Pons (tissue), 1 donor: Measurements from ENCODE around the gene CPNE6.

Experiments used
- DNase-seq: peaks from one replicate; pipeline ENCODE4 v3.0.0-alpha.2; 2016; ENCODE audit warnings: low spot score

CPNE6 gene

DNA sequence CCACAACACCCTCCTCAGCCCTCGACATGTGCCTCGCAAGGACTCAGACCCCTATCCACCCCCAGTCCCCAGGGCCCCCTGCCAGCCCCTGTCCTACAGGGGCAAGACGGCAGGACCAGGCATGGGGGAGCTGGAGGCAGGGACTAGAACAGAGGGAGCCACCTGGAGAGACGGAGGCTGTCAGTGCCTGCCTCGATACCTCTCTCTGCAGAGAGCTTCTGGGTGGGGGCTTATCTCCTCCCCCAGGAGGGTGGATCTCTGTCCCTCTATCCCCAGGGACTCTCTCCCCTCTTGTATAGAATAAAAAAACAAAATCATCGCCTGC, 2.0 kb upstream of the CPNE6 start:
- DNase-seq = no peak

DNA sequence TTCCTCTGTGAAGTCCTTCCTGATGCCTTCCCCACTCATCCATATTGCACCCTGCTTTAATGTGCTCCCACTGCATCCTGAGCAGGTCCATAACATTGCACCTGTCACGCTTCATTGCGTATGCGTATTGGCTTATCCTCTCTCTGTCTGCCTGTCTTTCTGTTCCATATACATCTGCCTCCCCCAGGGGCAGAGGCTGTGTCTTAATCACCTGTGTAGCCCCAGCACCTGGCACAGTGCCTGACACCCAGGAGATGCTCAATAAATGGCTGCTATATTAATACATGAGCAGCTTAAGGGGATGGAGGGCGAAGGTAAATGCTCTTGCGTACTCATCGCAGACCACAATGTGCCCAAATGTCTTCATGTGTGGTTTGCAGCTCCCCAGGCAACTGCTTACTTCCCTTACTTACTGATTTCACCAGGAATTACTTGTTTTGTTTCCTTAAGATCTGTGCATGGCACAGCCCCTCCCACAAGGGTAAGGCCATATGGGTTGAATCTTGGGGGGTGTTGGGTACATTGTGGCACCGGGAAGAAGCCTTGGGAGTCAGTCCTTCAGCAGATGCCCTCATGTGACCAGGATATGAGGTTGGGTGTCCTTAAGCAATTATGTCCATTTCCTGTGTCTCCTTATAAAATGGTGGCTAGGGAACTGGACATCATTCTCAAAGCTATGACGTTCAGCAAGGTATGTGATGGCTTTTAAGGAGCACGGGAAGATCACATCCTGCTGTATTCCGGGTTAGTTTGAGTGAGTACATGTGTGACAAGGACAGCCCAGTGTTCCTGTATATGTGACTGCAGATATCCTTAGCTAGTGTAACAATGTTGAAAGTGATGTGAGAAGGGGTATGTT, 848 bp upstream of the CPNE6 start:
- no peak for DNase-seq

GRCh38 chr14:24071836-24072430, 571 bp downstream of the CPNE6 start:
- no peak for DNase-seq

GRCh38 chr14:24072436-24072835, 1.1 kb downstream of the CPNE6 start:
- peak; percentile 25 for DNase-seq

GRCh38 chr14:24072881-24073877, 1.8 kb downstream of the CPNE6 start:
- DNase-seq = no peak

- no peak for DNase-seq
These were observed 3.5 kb downstream of the CPNE6 start for GRCh38 chr14:24074625-24075484.

GRCh38 chr14:24075485-24076301, 4.3 kb downstream of the CPNE6 start:
- no peak for DNase-seq

DNA sequence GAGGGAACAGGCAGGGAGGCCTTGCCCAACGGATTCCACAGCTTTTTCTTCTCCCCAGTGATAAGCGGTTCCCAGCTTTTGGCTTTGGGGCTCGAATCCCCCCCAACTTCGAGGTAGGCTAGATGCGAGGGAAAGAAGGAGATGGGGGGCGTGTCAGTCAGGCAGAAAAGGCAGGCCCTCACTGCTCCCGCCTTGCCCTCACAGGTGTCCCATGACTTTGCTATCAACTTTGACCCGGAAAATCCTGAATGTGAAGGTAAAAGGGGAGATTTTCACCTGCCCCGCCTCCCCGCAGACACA, 4.9 kb downstream of the CPNE6 start:
- DNase-seq = no peak

- no peak for DNase-seq
These were observed 5.7 kb downstream of the CPNE6 start for GRCh38 chr14:24077086-24077485.

DNA sequence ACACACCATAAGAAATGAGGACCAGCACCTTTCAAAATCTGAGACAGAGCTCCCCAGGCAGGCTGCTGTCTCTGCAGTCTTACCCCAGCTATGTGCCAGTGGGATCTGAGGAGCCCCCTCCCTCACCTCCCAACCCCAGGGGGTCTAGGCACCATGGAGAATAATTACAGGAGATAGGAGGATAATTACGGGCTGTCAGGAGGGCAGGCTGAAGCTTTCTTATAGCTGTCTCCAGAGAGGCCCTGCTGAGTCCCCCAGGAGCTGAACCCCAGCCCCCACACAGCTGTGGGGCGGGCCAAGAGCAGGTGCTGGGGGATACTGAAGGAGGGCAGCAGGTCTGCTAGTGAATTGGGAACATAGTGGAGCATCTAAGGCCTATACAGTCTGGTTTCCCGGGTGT, 6.8 kb downstream of the CPNE6 start:
- DNase-seq = no peak

DNA sequence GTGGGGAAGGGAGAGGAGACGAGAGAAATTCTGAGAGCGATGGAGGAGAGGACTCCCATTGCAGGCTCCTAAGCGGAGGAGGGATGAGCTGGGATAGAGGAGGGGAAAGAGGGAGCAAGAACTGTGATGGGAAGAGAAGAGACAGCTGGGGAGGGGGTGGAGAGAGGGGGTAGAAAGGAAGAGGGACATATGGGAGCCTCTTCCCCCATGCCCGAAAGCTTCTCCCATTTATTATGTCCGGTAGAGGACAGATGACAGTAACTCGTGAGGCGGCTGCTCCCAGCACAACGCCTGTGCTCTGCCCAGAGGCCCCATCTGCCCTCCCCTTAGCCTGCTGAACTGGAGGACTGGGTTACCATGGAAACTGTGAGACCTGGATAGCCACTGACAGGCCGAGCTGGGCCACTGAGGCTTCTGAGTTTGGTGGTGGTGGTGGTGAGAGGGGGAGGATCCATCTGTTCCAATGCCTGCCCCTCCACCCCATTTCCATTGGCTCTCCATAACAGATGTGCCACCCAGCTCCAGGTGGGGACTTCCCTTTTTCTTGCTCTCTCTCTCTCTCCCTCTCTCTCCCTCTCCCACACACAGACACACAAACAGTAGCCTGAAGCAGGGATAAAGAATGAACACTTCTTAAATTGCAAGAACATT, 8.3 kb downstream of the CPNE6 start:
- DNase-seq = no peak

DNA sequence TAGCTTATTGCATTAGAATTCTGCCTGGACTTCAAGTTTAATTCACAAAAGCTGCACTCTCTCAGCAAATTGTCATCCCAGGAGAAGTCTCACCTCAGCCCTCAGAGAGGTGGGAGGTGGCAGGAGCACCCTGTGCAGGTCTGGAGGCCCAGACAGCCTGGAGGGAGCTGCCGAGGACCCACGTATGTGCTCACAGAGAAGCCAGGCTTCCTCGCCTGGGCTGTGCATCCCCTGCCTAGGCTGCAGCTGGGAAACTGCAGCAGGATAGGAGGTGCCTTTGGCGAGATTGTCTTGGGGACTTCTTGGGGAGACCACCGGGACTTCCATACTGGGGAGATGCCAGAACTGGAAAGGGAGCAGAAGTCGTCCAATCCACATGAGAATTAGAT, 8.8 kb downstream of the CPNE6 start:
- no peak for DNase-seq

DNA sequence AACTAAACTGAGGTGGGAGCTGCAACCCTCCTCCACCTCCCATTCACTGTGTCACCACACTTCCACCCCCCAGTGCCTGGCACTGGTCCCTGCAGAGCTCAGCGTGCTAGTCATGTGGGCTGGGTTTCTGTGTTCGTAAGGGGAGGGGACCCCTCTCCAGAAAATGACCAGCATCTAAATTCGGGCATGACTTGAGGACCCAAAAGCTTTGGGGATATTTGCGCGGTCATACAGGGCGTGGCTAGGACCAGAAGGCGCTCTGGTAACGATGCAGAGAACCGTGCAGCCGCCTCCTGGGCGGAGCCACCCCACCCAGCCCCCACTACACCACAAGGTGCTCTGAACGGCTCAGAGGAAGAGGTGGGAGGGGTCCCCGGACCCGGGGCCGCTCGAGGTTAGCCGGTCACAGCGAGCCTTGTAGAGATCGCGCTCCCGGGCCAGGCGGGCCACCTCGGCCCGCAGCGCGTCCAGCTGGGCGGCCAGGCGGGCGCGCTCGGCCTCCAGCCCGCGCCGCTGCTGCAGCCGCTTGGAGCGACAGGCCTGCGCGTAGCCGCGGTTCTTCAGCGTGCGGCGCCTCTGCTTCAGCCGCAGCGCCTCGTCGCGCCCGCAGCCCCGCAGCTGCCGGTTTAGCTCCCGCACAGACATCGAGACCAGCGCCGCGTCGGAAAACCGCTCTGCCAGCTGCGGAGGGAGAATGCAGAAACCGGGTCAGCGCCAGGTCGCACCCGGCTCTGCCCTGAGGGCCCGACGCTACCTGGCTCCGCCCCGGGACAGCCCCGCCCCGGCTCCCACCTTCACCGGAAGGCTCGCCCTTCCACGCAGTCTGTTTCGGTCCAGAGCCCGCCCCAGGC, 9.8 kb downstream of the CPNE6 start:
- DNase-seq = peak; percentile 63

GRCh38 chr14:24081739-24082211, 10.4 kb downstream of the CPNE6 start:
- no peak for DNase-seq

GRCh38 chr14:24082411-24083080, 11.2 kb downstream of the CPNE6 start:
- DNase-seq = no peak

DNA sequence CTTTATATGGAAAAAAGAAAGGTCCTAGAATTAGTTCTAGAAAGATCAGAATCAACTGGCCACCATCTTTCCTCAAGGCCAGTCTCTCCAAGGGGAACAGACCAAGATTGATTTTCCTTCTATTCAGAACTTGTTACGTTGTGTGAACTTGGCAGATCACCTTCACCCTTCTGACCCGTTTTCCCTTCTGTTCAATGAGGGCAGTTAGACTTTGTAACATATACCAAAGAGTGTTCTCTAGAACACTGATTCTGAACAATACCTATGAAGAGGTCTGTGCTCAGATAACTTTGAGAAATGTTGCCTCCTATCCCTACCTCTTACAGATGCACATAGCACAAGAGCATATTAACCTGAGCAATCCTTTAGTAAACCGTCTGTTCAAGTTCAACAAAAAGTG, 12.1 kb downstream of the CPNE6 start:
- DNase-seq = no peak

GRCh38 chr14:24084440-24084839, 13.1 kb downstream of the CPNE6 start:
- no peak for DNase-seq

GRCh38 chr14:24085215-24085614, 13.9 kb downstream of the CPNE6 start:
- no peak for DNase-seq
